ENCODE measurements around the gene PAX2.

GRCh38 chr10:100773646-100774045 lies 28.3 kb downstream of the PAX2 start:
- TF ChIP-seq CTCF (IDR thresholded peaks at IDR 0.05) (no peak), ZFX (IDR thresholded peaks at IDR 0.05; ENCODE audit: borderline replicate concordance) (no peak)
